ENCODE data around the gene SLC9A6.

DNA sequence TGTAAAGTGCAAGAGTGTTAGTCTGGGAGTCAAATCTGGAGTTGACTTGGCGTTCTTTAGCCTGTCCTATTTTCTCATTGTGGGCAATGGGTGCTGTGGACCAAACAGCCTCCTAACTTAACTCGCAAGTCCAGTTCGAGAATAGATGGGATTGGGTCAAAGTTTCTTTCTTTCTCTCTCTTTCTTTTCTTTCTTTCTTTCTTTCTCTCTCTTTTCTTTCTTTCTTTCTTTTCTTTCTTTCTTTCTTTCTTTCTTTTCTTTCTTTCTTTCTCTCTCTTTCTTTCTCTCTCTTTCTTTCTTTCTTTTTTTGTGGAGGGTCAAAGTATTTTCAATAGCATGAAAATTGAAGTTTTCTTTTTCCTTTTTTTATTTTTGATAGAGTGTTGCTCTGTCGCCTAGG, 3.0 kb downstream of the SLC9A6 start:
- TF ChIP-seq, protein P1, sequence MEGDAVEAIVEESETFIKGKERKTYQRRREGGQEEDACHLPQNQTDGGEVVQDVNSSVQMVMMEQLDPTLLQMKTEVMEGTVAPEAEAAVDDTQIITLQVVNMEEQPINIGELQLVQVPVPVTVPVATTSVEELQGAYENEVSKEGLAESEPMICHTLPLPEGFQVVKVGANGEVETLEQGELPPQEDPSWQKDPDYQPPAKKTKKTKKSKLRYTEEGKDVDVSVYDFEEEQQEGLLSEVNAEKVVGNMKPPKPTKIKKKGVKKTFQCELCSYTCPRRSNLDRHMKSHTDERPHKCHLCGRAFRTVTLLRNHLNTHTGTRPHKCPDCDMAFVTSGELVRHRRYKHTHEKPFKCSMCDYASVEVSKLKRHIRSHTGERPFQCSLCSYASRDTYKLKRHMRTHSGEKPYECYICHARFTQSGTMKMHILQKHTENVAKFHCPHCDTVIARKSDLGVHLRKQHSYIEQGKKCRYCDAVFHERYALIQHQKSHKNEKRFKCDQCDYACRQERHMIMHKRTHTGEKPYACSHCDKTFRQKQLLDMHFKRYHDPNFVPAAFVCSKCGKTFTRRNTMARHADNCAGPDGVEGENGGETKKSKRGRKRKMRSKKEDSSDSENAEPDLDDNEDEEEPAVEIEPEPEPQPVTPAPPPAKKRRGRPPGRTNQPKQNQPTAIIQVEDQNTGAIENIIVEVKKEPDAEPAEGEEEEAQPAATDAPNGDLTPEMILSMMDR (IDR thresholded peaks at IDR 0.05): no peak
- no peak for TF ChIP-seq POLR2A (IDR thresholded peaks at IDR 0.05)
